ENCODE data around the gene SUSD6.

The SUSD6 gene

GRCh38 chr14:69613312-69614073 lies 2.1 kb downstream of the SUSD6 start:
- no peaks in the 10 kb centered on the region for H3K9me3 ChIP-seq (ENCODE audit: control insufficient read depth, low read length)
- no peaks in the 10 kb centered on the region for H3K36me3 ChIP-seq (ENCODE audit: control insufficient read depth in 1 of 2, insufficient read depth in 2 of 2, low read depth in 1 of 2, low read length in 2 of 2)
- no peak overlapping the region for H3K4me2 ChIP-seq (ENCODE audit: low read length, poor library complexity, severe bottlenecking)
- H3K18ac ChIP-seq (ENCODE audit: low read depth in 1 of 2, low read length in 2 of 2), result no peak overlapping the region
- H4K8ac ChIP-seq (ENCODE audit: low read length), result no peak overlapping the region
- no peak overlapping the region for H4K91ac ChIP-seq (ENCODE audit: low read length)
- H3K4me3 ChIP-seq (ENCODE audit: insufficient read depth in 1 of 2, low read depth in 1 of 2, low read length in 2 of 2), result peak overlapping the region in 1 of 2 experiments; percentile 85
- no peaks in the 10 kb centered on the region for H3K27me3 ChIP-seq (ENCODE audit: control insufficient read depth in 1 of 2, insufficient read depth in 1 of 2, low read length in 2 of 2)
- no peak overlapping the region for H2BK15ac ChIP-seq (ENCODE audit: low read depth, poor library complexity, severe bottlenecking)
- H3K27ac ChIP-seq (ENCODE audit: low read length, poor library complexity, severe bottlenecking), result no peak overlapping the region
- H3K23ac ChIP-seq (ENCODE audit: low read length in 2 of 2), result no peak overlapping the region
- H3K4me1 ChIP-seq (ENCODE audit: control insufficient read depth, insufficient read depth, low read depth, low read length), result peaks cover 15% of the 10 kb centered on the region
- no peak for DNase-seq
- 90% methylated on average over 4 of the region's 4 CpGs for WGBS
- H3K79me1 ChIP-seq (replicated peaks; ENCODE audit: low read length, poor library complexity, severe bottlenecking), result peaks cover 19% of the 10 kb centered on the region
- H2AK5ac ChIP-seq (ENCODE audit: low read length, severe bottlenecking), result peak overlapping the region; percentile 26
- no peak overlapping the region for H3K14ac ChIP-seq (ENCODE audit: low read length in 2 of 2)
- peak overlapping the region; percentile 89 for H3K9ac ChIP-seq (ENCODE audit: low read length)
- no peak overlapping the region for H2BK12ac ChIP-seq (ENCODE audit: low read length in 2 of 2)
- no peak overlapping the region for H2AFZ ChIP-seq (ENCODE audit: low read depth, low read length)
- H2BK120ac ChIP-seq (ENCODE audit: low read depth, low read length), result no peak overlapping the region
- H3K4ac ChIP-seq (ENCODE audit: low read depth in 1 of 2, low read length in 2 of 2), result no peak overlapping the region
- no peak overlapping the region for H2BK5ac ChIP-seq (ENCODE audit: low read depth, low read length, poor library complexity, severe bottlenecking)

GRCh38 chr14:69614592-69614991 lies 3.2 kb downstream of the SUSD6 start:
- WGBS, result 78% methylated on average over 2 of the region's 2 CpGs
- Histone ChIP-seq H3K36me3 (ENCODE audit: control insufficient read depth in 1 of 2, insufficient read depth in 2 of 2, low read depth in 1 of 2, low read length in 2 of 2) (no peaks in the 10 kb centered on the region), H4K91ac (ENCODE audit: low read length) (no peak overlapping the region), H3K4me3 (ENCODE audit: insufficient read depth in 1 of 2, low read depth in 1 of 2, low read length in 2 of 2) (no peak overlapping the region), H3K27ac (ENCODE audit: low read length, poor library complexity, severe bottlenecking) (no peak overlapping the region), H3K9me3 (ENCODE audit: control insufficient read depth, low read length) (no peaks in the 10 kb centered on the region), H2BK15ac (ENCODE audit: low read depth, poor library complexity, severe bottlenecking) (no peak overlapping the region), H3K27me3 (ENCODE audit: control insufficient read depth in 1 of 2, insufficient read depth in 1 of 2, low read length in 2 of 2) (no peaks in the 10 kb centered on the region), H3K4me1 (ENCODE audit: control insufficient read depth, insufficient read depth, low read depth, low read length) (peaks cover 16% of the 10 kb centered on the region), H2AK5ac (ENCODE audit: low read length, severe bottlenecking) (no peak overlapping the region), H3K9ac (ENCODE audit: low read length) (no peak overlapping the region), H2BK120ac (ENCODE audit: low read depth, low read length) (no peak overlapping the region), H3K4me2 (ENCODE audit: low read length, poor library complexity, severe bottlenecking) (no peak overlapping the region), H3K18ac (ENCODE audit: low read depth in 1 of 2, low read length in 2 of 2) (no peak overlapping the region), H3K79me1 (replicated peaks; ENCODE audit: low read length, poor library complexity, severe bottlenecking) (peaks cover 26% of the 10 kb centered on the region), H2AFZ (ENCODE audit: low read depth, low read length) (no peak overlapping the region), H3K23ac (ENCODE audit: low read length in 2 of 2) (no peak overlapping the region), H3K4ac (ENCODE audit: low read depth in 1 of 2, low read length in 2 of 2) (no peak overlapping the region), H4K8ac (ENCODE audit: low read length) (no peak overlapping the region), H3K14ac (ENCODE audit: low read length in 2 of 2) (no peak overlapping the region), H2BK5ac (ENCODE audit: low read depth, low read length, poor library complexity, severe bottlenecking) (no peak overlapping the region), H2BK12ac (ENCODE audit: low read length in 2 of 2) (no peak overlapping the region)
- no peak for DNase-seq

- Histone ChIP-seq H3K27me3 (ENCODE audit: control insufficient read depth in 1 of 2, insufficient read depth in 1 of 2, low read length in 2 of 2) (no peaks in the 10 kb centered on the region), H3K9me3 (ENCODE audit: control insufficient read depth, low read length) (no peaks in the 10 kb centered on the region), H3K4me2 (ENCODE audit: low read length, poor library complexity, severe bottlenecking) (peak overlapping the region; percentile 47), H3K23ac (ENCODE audit: low read length in 2 of 2) (no peak overlapping the region), H2AK5ac (ENCODE audit: low read length, severe bottlenecking) (peak overlapping the region; percentile 77), H3K18ac (ENCODE audit: low read depth in 1 of 2, low read length in 2 of 2) (no peak overlapping the region), H4K8ac (ENCODE audit: low read length) (no peak overlapping the region), H2BK120ac (ENCODE audit: low read depth, low read length) (no peak overlapping the region), H3K9ac (ENCODE audit: low read length) (peak overlapping the region; percentile 73), H3K4me3 (ENCODE audit: insufficient read depth in 1 of 2, low read depth in 1 of 2, low read length in 2 of 2) (peak overlapping the region in 1 of 2 experiments; percentile 62), H2AFZ (ENCODE audit: low read depth, low read length) (no peak overlapping the region), H2BK12ac (ENCODE audit: low read length in 2 of 2) (no peak overlapping the region), H4K91ac (ENCODE audit: low read length) (no peak overlapping the region), H3K36me3 (ENCODE audit: control insufficient read depth in 1 of 2, insufficient read depth in 2 of 2, low read depth in 1 of 2, low read length in 2 of 2) (no peaks in the 10 kb centered on the region), H2BK5ac (ENCODE audit: low read depth, low read length, poor library complexity, severe bottlenecking) (no peak overlapping the region), H3K27ac (ENCODE audit: low read length, poor library complexity, severe bottlenecking) (peak overlapping the region; percentile 41), H3K79me1 (replicated peaks; ENCODE audit: low read length, poor library complexity, severe bottlenecking) (peaks cover 27% of the 10 kb centered on the region), H2BK15ac (ENCODE audit: low read depth, poor library complexity, severe bottlenecking) (no peak overlapping the region), H3K4ac (ENCODE audit: low read depth in 1 of 2, low read length in 2 of 2) (no peak overlapping the region), H3K14ac (ENCODE audit: low read length in 2 of 2) (no peak overlapping the region), H3K4me1 (ENCODE audit: control insufficient read depth, insufficient read depth, low read depth, low read length) (peaks cover 14% of the 10 kb centered on the region)
- DNase-seq, result no peak
- 79% methylated on average over 5 of the region's 5 CpGs for WGBS
Measured at GRCh38 chr14:69615121-69615495, 3.7 kb downstream of the SUSD6 start.

GRCh38 chr14:69615496-69616407 lies 4.4 kb downstream of the SUSD6 start:
- no peaks in the 10 kb centered on the region for H3K27me3 ChIP-seq (ENCODE audit: control insufficient read depth in 1 of 2, insufficient read depth in 1 of 2, low read length in 2 of 2)
- peak overlapping the region in 1 of 2 experiments; percentile 67 for H3K23ac ChIP-seq (ENCODE audit: low read length in 2 of 2)
- no peak overlapping the region for H2BK5ac ChIP-seq (ENCODE audit: low read depth, low read length, poor library complexity, severe bottlenecking)
- H2AK5ac ChIP-seq (ENCODE audit: low read length, severe bottlenecking), result peak overlapping the region; percentile 77
- peak overlapping the region; percentile 68 for H2AFZ ChIP-seq (ENCODE audit: low read depth, low read length)
- no peak overlapping the region for H2BK120ac ChIP-seq (ENCODE audit: low read depth, low read length)
- no peaks in the 10 kb centered on the region for H3K36me3 ChIP-seq (ENCODE audit: control insufficient read depth in 1 of 2, insufficient read depth in 2 of 2, low read depth in 1 of 2, low read length in 2 of 2)
- H4K8ac ChIP-seq (ENCODE audit: low read length), result no peak overlapping the region
- peak overlapping the region; percentile 47 for H3K4me2 ChIP-seq (ENCODE audit: low read length, poor library complexity, severe bottlenecking)
- peak overlapping the region in 1 of 2 experiments; percentile 80 for H3K18ac ChIP-seq (ENCODE audit: low read depth in 1 of 2, low read length in 2 of 2)
- WGBS, result 60% methylated on average over 7 of the region's 9 CpGs
- H4K91ac ChIP-seq (ENCODE audit: low read length), result no peak overlapping the region
- H3K27ac ChIP-seq (ENCODE audit: low read length, poor library complexity, severe bottlenecking), result peak overlapping the region; percentile 41
- H3K4me3 ChIP-seq (ENCODE audit: insufficient read depth in 1 of 2, low read depth in 1 of 2, low read length in 2 of 2), result peak overlapping the region in 1 of 2 experiments; percentile 62
- peak overlapping the region; percentile 65 for H2BK15ac ChIP-seq (ENCODE audit: low read depth, poor library complexity, severe bottlenecking)
- peak; percentile 72 for DNase-seq
- no peaks in the 10 kb centered on the region for H3K9me3 ChIP-seq (ENCODE audit: control insufficient read depth, low read length)
- no peak overlapping the region for H3K14ac ChIP-seq (ENCODE audit: low read length in 2 of 2)
- H3K79me1 ChIP-seq (replicated peaks; ENCODE audit: low read length, poor library complexity, severe bottlenecking), result peaks cover 27% of the 10 kb centered on the region
- H3K4ac ChIP-seq (ENCODE audit: low read depth in 1 of 2, low read length in 2 of 2), result no peak overlapping the region
- peak overlapping the region in 1 of 2 experiments; percentile 48 for H2BK12ac ChIP-seq (ENCODE audit: low read length in 2 of 2)
- H3K4me1 ChIP-seq (ENCODE audit: control insufficient read depth, insufficient read depth, low read depth, low read length), result peaks cover 8% of the 10 kb centered on the region
- H3K9ac ChIP-seq (ENCODE audit: low read length), result peak overlapping the region; percentile 73

All from mesenchymal stem cell (in vitro differentiated cells and primary cell).